Gastroesophageal sphincter (tissue), 4 donors: ENCODE results near the gene HARS1. TPM values are rescaled to one million over a fixed set of nuclear protein-coding genes. Genes with fewer than 3 reads are reported as not detected.
"Not testable (repeated sequence)": the region's sequence is repeated elsewhere in the genome, so short reads cannot be mapped to it uniquely, and the experiment has no call there.

Source experiments
- ATAC-seq: fragments of 150-250 bp; one replicate; pipeline ENCODE4 v1.9.1; 2016; ENCODE audit warnings: mild to moderate bottlenecking, moderate library complexity
- H3K27ac ChIP-seq, 4 donors: fragments of 200-600 bp; sonication (generic) in 3 of 4; 1 replicate in 3 of 4; 2 replicates in 1 of 4; pipeline ENCODE4 v1.5.1; 2016 to 2019
- H3K27me3 ChIP-seq: fragments of 200-600 bp; sonication (generic); one replicate; pipeline ENCODE4 v1.5.1; 2019
- H3K36me3 ChIP-seq, 2 donors: fragments of 200-600 bp; sonication (generic); one replicate each; pipeline ENCODE4 v1.5.1; 2019; ENCODE audit warnings: control low read depth in 1 of 2
- H3K4me1 ChIP-seq, 3 donors: fragments of 200-600 bp; sonication (generic); 1 replicate in 2 of 3; 2 replicates in 1 of 3; pipeline ENCODE4 v1.5.1; 2016 to 2019; ENCODE audit warnings: control low read depth in 2 of 3
- H3K4me3 ChIP-seq, 2 donors: fragments of 200-600 bp; sonication (generic); one replicate each; pipeline ENCODE4 v1.5.1; 2019; ENCODE audit warnings: mild to moderate bottlenecking in 1 of 2, moderate library complexity in 1 of 2
- H3K9me3 ChIP-seq, 3 donors: fragments of 200-600 bp; sonication (generic); one replicate each; pipeline ENCODE4 v1.5.1; 2017 to 2019; ENCODE audit warnings: control low read depth in 2 of 3
- CTCF ChIP-seq, 4 experiments: fragments of 200-600 bp in 2 of 4; fragments of 450-650 bp in 2 of 4; sonication (generic) in 1 of 4; IDR thresholded peaks; one replicate each; pipeline ENCODE4 v1.5.1; 2017 to 2019; ENCODE audit warnings: antibody characterized with exemption in 4 of 4, mild to moderate bottlenecking in 2 of 4, moderate library complexity in 2 of 4
- EP300 ChIP-seq: sonication (generic); formaldehyde crosslinking; IDR thresholded peaks from one replicate; pipeline ENCODE4 v1.6.1; 2017; ENCODE audit warnings: antibody characterized with exemption, mild to moderate bottlenecking
- POLR2A ChIP-seq, 2 donors: fragments of 450-650 bp; IDR thresholded peaks; one replicate each; pipeline ENCODE4 v1.6.1; 2017; ENCODE audit warnings: antibody characterized with exemption in 2 of 2, mild to moderate bottlenecking in 2 of 2, moderate library complexity in 1 of 2
- POLR2AphosphoS5 ChIP-seq: sonication (generic); formaldehyde crosslinking; IDR thresholded peaks from one replicate; pipeline ENCODE4 v1.6.1; 2017; ENCODE audit warnings: antibody characterized with exemption
- WGBS, 2 donors: methylation state at CpG; one replicate each; pipeline ENCODE4 v1.1.5; 2018; ENCODE audit warnings: low coverage in 1 of 2; 5-methylcytosine and 5-hydroxymethylcytosine counted together
- total RNA-seq, 4 donors: library from RNA; depleted of rRNA; stranded (reverse); fragments of >200 nt; gene quantifications; one replicate each; pipeline ENCODE4 v1.1.0, GENCODE V29; 2016

The HARS1 gene
- total RNA-seq, 4 donors from 2014 or later: 65.9 to 67.9 (median 67.1) TPM

- no peak for TF ChIP-seq POLR2A (IDR thresholded peaks at IDR 0.05)
- no peak for TF ChIP-seq CTCF (IDR thresholded peaks at IDR 0.05)
- TF ChIP-seq POLR2AphosphoS5: no peak
- TF ChIP-seq EP300: no peak
- Histone ChIP-seq H3K9me3 (no peaks in the 10 kb centered on the region), H3K4me1 (peaks cover 0 to 12% (median 0%) of the 10 kb centered on the region in 3 donors), H3K36me3 (peaks cover 0 to 99% of the 10 kb centered on the region in 2 donors), H3K27me3 (no peaks in the 10 kb centered on the region), H3K27ac (no peak overlapping the region), H3K4me3 (no peak overlapping the region)
- ATAC-seq: no peak
- WGBS, 2 donors: 90% methylated on average over 4 of the region's 4 CpGs; no CpG with 5 or more reads in 1 of the 2 donors
Observed at GRCh38 chr5:140674629-140675028, 16.5 kb downstream of the HARS1 start.

GRCh38 chr5:140674211-140674610 lies 17.0 kb downstream of the HARS1 start:
- TF ChIP-seq EP300: no peak
- TF ChIP-seq POLR2AphosphoS5: no peak
- no peak for TF ChIP-seq CTCF (IDR thresholded peaks at IDR 0.05)
- no peak for TF ChIP-seq POLR2A (IDR thresholded peaks at IDR 0.05)
- Histone ChIP-seq H3K4me3 (no peak overlapping the region), H3K4me1 (peaks cover 0 to 12% (median 0%) of the 10 kb centered on the region in 3 donors), H3K9me3 (no peaks in the 10 kb centered on the region), H3K36me3 (peaks cover 0 to 99% of the 10 kb centered on the region in 2 donors), H3K27ac (no peak overlapping the region), H3K27me3 (no peaks in the 10 kb centered on the region)
- ATAC-seq: no peak
- WGBS, 2 donors: 71% methylated on average over 1 of the region's 2 CpGs; no CpG with 5 or more reads in 1 of the 2 donors

GRCh38 chr5:140673187-140673976 lies 17.8 kb downstream of the HARS1 start, which contains the start of gene DND1:
TSS of gene DND1 (minus strand) at chr5:140673576. CDS start at chr5:140673542, 34 bp downstream.
- TF ChIP-seq POLR2AphosphoS5 (no peak), POLR2A (IDR thresholded peaks at IDR 0.05) (no peak), EP300 (no peak), CTCF (IDR thresholded peaks at IDR 0.05) (no peak)
- no peak for ATAC-seq
- H3K27ac ChIP-seq: no peak within 1 kb of the TSS
- 80 to 87% methylated on average over 3 to 17 of the region's 45 CpGs for WGBS, 2 donors
- peak within 1 kb of the TSS in 1 of 2 donors; percentile 30 for H3K4me3 ChIP-seq
- H3K4me1 ChIP-seq: peaks cover 0 to 12% (median 0%) of the 10 kb centered on the region in 3 donors
- H3K27me3 ChIP-seq: no peaks in the 10 kb centered on the region
- H3K36me3 ChIP-seq: peaks cover 0 to 99% of the 10 kb centered on the region in 2 donors
- no peaks in the 10 kb centered on the region for H3K9me3 ChIP-seq

- WGBS, 2 donors: 62 to 80% methylated on average over 2 to 10 of the region's 70 CpGs
- H3K36me3 ChIP-seq: peaks cover 0 to 99% of the 10 kb centered on the region in 2 donors
- TF ChIP-seq POLR2AphosphoS5 (peak; percentile 18), EP300 (no peak)
- H3K27ac ChIP-seq: no peak overlapping the region
- H3K9me3 ChIP-seq: no peaks in the 10 kb centered on the region
- ATAC-seq: no peak
- no peaks in the 10 kb centered on the region for H3K27me3 ChIP-seq
- H3K4me3 ChIP-seq: peak overlapping the region in 1 of 2 donors; percentile 30
- peaks cover 0 to 12% (median 0%) of the 10 kb centered on the region in 3 donors for H3K4me1 ChIP-seq
Observed at GRCh38 chr5:140672455-140673186, 18.5 kb downstream of the HARS1 start.

GRCh38 chr5:140671472-140672125 lies 19.6 kb downstream of the HARS1 start:
- no peak overlapping the region for H3K4me3 ChIP-seq
- H3K27ac ChIP-seq: no peak overlapping the region
- H3K27me3 ChIP-seq: no peaks in the 10 kb centered on the region
- TF ChIP-seq CTCF (IDR thresholded peaks at IDR 0.05) (no peak), EP300 (no peak), POLR2A (IDR thresholded peaks at IDR 0.05) (no peak), POLR2AphosphoS5 (no peak)
- no peaks in the 10 kb centered on the region for H3K9me3 ChIP-seq
- ATAC-seq: no peak
- peaks cover 0 to 99% of the 10 kb centered on the region in 2 donors for H3K36me3 ChIP-seq
- peaks cover 0 to 22% (median 0%) of the 10 kb centered on the region in 3 donors for H3K4me1 ChIP-seq
- WGBS, 2 donors: 70 to 88% methylated on average over 1 of the region's 7 CpGs

GRCh38 chr5:140671035-140671434 lies 20.1 kb downstream of the HARS1 start:
- H3K27me3 ChIP-seq, H3K9me3 ChIP-seq, ATAC-seq, H3K4me3 ChIP-seq, H3K27ac ChIP-seq: not testable (repeated sequence)
- H3K4me1 ChIP-seq: peaks cover 0 to 28% (median 3%) of the 10 kb centered on the region in 3 donors
- H3K36me3 ChIP-seq: peaks cover 0 to 93% of the 10 kb centered on the region in 2 donors
- no CpG with 5 or more reads among the region's 4 CpGs for WGBS, 2 donors
